Effector memory CD8-positive, alpha-beta T cell (primary cell): ENCODE data around the gene ARFGAP3.

ENCODE experiments used
- ATAC-seq: fragments of 150-1000 bp; cut with Tn5 transposase; replicated peaks from 2 replicates; pipeline ENCODE4 v1.10.0; 2021; ENCODE audit warnings: mild to moderate bottlenecking, moderate library complexity
- DNase-seq, 3 experiments: peaks; one replicate each; pipeline ENCODE4 v3.0.0; 2021
- H3K27ac Mint-ChIP-seq, 2 donors: one replicate each; pipeline ENCODE4 v1.8.0; 2022; ENCODE audit warnings: mild to moderate bottlenecking in 2 of 2, mixed read lengths in 2 of 2, moderate library complexity in 2 of 2
- H3K27me3 Mint-ChIP-seq, 2 donors: one replicate each; pipeline ENCODE4 v1.8.0; 2022; ENCODE audit warnings: mixed read lengths in 2 of 2
- H3K36me3 Mint-ChIP-seq: one replicate; pipeline ENCODE4 v1.8.0; 2022; ENCODE audit warnings: mild to moderate bottlenecking, moderate library complexity, mixed read lengths; ENCODE audit not compliant: insufficient read depth
- H3K4me1 Mint-ChIP-seq, 2 donors: one replicate each; pipeline ENCODE4 v1.8.0; 2022; ENCODE audit warnings: low read depth in 2 of 2, mixed read lengths in 2 of 2
- H3K4me3 Mint-ChIP-seq, 2 donors: one replicate each; pipeline ENCODE4 v1.8.0; 2022; ENCODE audit warnings: mild to moderate bottlenecking in 2 of 2, mixed read lengths in 2 of 2, moderate library complexity in 2 of 2
- H3K9me3 Mint-ChIP-seq, 2 donors: one replicate each; pipeline ENCODE4 v1.8.0; 2022; ENCODE audit warnings: mixed read lengths in 2 of 2

The ARFGAP3 gene

DNA sequence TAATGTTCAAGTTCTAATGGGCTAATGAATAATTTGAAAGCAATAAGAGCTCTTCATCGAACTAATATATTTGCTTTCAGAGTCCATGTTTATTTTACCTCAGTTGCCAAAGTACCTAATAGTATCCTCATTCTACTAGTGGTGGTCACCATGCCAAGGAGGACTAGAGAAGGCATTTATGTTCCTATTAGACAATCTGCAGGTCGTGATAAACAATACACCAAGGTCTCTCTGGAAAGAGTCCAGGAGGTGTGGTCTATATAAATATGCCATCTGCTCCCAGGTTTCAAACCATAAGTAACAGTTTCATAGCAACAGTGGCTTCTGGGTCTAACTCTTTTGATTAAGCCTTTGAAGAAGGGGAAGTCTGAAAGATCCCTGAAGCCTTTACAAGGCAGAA is 42.9 kb downstream of the ARFGAP3 start:
- ATAC-seq (no peak), DNase-seq (no peak)
- H3K27me3 Mint-ChIP-seq = no peaks in the 10 kb centered on the region
- no peaks in the 10 kb centered on the region for H3K4me1 Mint-ChIP-seq
- H3K4me3 Mint-ChIP-seq = no peak overlapping the region
- H3K9me3 Mint-ChIP-seq = no peaks in the 10 kb centered on the region
- H3K36me3 Mint-ChIP-seq = peaks cover 66% of the 10 kb centered on the region
- peak overlapping the region in 1 of 2 donors; percentile 10 for H3K27ac Mint-ChIP-seq

DNA sequence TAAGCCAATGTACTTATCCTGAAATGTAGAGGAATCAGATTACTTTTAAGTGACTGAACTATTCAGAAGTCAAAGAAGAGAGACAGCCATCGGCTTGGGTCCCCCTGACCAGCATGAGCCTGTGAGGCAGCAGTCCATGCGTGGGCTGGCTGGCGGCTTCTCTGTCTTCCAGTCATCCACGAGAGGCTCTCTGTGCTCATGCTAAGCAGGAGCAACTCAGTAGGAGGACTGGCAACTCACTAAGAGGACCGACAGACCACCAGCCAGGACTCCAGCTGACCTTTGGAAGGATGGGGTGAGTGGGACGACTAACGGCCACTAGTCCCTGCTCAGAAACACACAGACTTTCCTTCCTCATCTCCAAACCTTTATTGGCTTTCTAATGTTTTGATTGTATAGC is 43.6 kb downstream of the ARFGAP3 start:
- peaks cover 73% of the 10 kb centered on the region for H3K36me3 Mint-ChIP-seq
- no peak for ATAC-seq
- H3K9me3 Mint-ChIP-seq = no peaks in the 10 kb centered on the region
- no peak overlapping the region for H3K4me3 Mint-ChIP-seq
- H3K27me3 Mint-ChIP-seq = no peaks in the 10 kb centered on the region
- H3K4me1 Mint-ChIP-seq = no peaks in the 10 kb centered on the region
- H3K27ac Mint-ChIP-seq = peak overlapping the region in 1 of 2 donors; percentile 44
- no peak for DNase-seq

- Mint-ChIP-seq H3K4me3 (no peak overlapping the region), H3K36me3 (peaks cover 78% of the 10 kb centered on the region), H3K27ac (no peak overlapping the region), H3K9me3 (no peaks in the 10 kb centered on the region), H3K27me3 (no peaks in the 10 kb centered on the region), H3K4me1 (no peaks in the 10 kb centered on the region)
- ATAC-seq = no peak
- no peak for DNase-seq
These were observed 45.6 kb downstream of the ARFGAP3 start for GRCh38 chr22:42811459-42811858.

DNA sequence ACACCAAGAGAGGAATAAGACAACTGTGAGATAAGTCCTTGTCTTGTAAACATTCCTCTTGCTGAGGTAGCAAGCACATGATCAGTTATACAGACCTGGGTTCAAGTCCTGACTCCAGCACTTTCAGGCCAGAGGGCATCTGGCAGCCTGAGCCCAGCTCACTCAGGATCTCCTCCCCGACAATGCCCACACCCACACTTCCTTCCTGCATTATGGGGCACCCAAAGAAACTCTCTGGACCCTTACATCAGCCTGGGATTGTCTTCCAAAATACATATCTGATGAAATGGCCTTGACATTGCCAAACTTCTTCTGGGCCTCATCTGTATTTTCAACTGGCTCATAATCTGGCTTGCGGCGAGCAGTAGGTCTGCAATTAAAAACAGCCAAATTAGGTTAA is 48.6 kb downstream of the ARFGAP3 start:
- Mint-ChIP-seq H3K9me3 (no peaks in the 10 kb centered on the region), H3K4me3 (no peak overlapping the region), H3K27me3 (no peaks in the 10 kb centered on the region), H3K36me3 (peaks cover 86% of the 10 kb centered on the region), H3K27ac (no peak overlapping the region), H3K4me1 (no peaks in the 10 kb centered on the region)
- ATAC-seq (no peak), DNase-seq (no peak)

GRCh38 chr22:42807185-42807584 is 49.9 kb downstream of the ARFGAP3 start:
- ATAC-seq = no peak
- DNase-seq = no peak
- H3K4me3 Mint-ChIP-seq = no peak overlapping the region
- H3K9me3 Mint-ChIP-seq = no peaks in the 10 kb centered on the region
- H3K27me3 Mint-ChIP-seq = no peaks in the 10 kb centered on the region
- peaks cover 91% of the 10 kb centered on the region for H3K36me3 Mint-ChIP-seq
- H3K27ac Mint-ChIP-seq = peak overlapping the region in 1 of 2 donors; percentile 23
- H3K4me1 Mint-ChIP-seq = no peaks in the 10 kb centered on the region

- Mint-ChIP-seq H3K27ac (peak overlapping the region in 1 of 2 donors; percentile 69), H3K4me1 (no peaks in the 10 kb centered on the region), H3K27me3 (no peaks in the 10 kb centered on the region), H3K9me3 (no peaks in the 10 kb centered on the region), H3K4me3 (no peak overlapping the region), H3K36me3 (peaks cover 94% of the 10 kb centered on the region)
- ATAC-seq = no peak
- no peak for DNase-seq
These were observed 50.9 kb downstream of the ARFGAP3 start for GRCh38 chr22:42805998-42806830.

DNA sequence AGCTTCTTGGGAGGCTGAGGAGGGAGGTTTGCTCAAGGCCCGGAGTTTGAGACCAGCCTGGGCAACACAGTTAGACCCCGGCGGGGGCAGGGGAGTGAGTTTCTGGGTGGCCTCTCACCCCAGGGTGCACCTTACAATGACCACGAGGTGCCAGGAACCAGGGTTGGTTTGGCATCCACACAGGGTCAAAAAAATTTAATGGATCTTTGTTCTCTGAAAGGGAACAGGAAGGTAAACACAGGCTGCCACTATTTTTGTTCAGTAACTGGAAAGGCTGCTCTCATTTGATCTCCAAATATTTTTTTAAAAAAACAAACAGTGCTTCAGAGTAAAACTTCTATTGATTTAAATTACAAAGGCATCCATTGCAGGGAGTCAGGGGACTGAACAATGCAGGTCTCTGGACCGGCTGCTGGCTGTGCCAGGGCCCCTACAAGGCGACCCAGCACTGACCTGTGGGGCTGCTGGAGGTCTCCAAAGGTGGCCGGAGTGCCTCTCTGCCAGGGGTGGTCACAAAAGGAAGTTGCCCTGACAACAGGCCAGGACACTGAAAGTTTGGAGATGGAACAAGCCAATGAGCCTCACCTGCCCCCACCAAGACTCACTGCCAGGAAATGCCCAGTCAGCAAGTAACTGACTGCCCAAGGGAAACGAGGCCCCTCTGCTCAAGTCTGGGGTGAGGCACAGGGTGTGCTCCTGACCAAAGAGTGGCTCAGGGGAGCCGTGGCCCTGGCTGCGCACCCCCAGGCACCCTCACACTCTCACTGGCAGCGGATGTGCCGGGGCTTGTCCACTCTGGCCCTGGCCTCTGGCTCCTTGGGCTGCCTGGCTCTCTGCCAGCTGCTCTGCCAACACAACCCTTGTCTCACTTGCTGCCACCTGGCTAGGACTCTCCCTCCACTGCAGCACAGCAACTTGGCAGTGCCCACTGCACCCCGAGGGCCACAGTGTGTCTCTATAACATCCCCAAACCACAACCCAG is 51.8 kb downstream of the ARFGAP3 start:
- Mint-ChIP-seq H3K27me3 (no peaks in the 10 kb centered on the region), H3K9me3 (no peaks in the 10 kb centered on the region), H3K27ac (peak overlapping the region; percentile 38 to 69), H3K36me3 (peaks cover 85% of the 10 kb centered on the region), H3K4me1 (peaks cover 0 to 2% of the 10 kb centered on the region in 2 donors), H3K4me3 (no peak overlapping the region)
- DNase-seq (no peak), ATAC-seq (no peak)

DNA sequence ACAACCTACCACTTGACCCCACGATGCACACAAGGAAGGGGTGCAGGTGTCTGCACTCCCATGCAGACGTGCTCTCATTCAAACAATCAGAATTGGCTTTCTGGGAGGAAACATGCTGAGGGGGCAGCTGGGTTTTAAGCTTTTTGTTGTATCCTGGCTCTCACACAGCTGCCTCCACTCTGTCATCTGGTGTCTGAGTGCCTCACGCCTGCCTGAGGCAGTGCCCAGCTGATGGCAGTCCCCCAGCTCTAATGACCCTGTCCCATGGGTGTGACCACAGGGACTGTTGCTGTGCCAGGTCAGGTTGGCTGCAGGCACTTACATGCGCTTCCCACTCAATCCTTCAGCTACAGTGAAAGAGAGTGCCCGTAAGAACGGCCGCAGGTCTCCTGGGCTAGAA is 53.7 kb downstream of the ARFGAP3 start:
- peaks cover 71% of the 10 kb centered on the region for H3K36me3 Mint-ChIP-seq
- no peaks in the 10 kb centered on the region for H3K9me3 Mint-ChIP-seq
- no peak overlapping the region for H3K4me3 Mint-ChIP-seq
- DNase-seq (no peak), ATAC-seq (no peak)
- H3K27me3 Mint-ChIP-seq = no peaks in the 10 kb centered on the region
- H3K27ac Mint-ChIP-seq = no peak overlapping the region
- peaks cover 2 to 3% of the 10 kb centered on the region in 2 donors for H3K4me1 Mint-ChIP-seq

DNA sequence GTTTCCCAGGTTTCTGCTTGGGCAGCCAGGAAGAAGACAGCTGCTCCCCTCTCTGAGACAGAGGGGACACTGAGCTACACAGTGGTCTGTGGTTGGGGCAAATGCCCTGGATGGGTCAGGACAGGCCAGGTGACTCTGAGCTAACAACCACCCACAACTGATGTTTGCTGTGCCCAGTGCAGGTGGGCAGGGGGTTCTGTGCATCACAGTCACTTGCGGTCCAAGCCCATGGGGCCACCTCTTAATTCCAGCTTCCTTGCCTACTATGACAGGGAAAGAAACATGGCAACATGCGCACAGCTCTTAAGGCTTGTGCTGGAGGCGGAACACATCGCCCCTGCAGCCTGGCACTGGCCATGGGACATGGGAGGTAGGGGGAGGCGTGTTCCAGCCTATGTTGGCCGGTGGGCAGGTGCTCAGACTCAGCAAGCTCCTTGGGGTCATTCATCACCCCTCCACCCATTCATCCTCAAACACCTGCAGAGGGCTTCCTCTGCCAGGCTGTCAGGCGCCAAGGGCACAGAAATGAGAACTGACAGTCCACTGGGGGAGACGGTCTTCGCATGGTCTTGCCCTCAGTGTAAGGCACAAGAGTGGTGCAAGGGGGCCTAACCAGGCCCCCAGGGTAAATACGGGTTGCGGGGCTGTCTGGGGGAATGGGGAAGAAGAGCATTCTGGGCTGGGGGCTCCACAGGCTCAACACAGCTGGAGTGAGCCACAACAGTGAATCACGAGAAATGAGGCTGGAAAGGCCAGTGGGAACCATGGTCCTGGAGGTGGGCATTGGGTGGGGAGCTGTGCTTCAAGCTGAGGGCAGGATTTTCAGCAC is 55.6 kb downstream of the ARFGAP3 start:
- Mint-ChIP-seq H3K9me3 (no peaks in the 10 kb centered on the region), H3K36me3 (peaks cover 71% of the 10 kb centered on the region), H3K27ac (peak overlapping the region; percentile 76), H3K4me3 (no peak overlapping the region), H3K4me1 (peaks cover 3 to 6% of the 10 kb centered on the region in 2 donors), H3K27me3 (no peaks in the 10 kb centered on the region)
- ATAC-seq = no peak
- DNase-seq = no peak

DNA sequence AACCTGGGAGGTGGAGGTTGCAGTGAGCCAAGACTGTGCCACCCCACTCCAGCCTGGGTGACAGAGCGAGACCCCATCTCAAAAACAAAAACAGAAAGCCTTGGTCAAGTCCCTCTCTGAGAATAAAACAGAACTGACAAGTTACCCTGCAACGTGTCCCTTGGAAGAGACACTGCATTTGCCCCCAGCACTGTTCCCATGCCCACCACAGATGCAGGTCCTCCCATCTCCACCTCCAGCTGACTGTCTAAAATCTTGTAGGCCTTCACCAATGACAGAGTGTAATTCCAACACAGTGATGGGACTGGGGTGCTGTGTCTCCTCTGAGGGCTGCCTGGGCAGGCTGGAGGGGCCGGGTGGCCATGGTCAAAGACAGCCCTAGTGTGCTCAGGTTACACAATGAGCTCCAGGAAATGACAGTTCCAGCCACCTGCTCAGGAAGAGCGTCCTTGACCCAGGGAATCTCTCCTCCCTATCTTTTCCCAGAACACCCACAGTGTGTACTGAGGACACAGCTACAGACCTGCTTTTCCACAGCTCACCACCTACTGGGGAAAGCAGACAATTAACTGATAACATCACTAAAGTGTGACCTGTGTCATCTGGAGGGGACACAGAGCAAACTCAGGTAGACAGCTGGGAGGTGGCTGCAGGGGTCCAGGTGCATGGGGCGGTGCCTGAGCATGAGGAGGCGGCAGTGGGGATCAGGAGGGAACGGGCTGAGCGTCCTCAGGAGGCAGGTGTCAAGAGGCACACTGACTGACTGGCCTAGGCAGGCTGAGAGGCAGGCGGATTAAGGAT is 56.4 kb downstream of the ARFGAP3 start:
- ATAC-seq (no peak), DNase-seq (no peak)
- no peak overlapping the region for H3K4me3 Mint-ChIP-seq
- H3K4me1 Mint-ChIP-seq = peaks cover 3 to 6% of the 10 kb centered on the region in 2 donors
- no peaks in the 10 kb centered on the region for H3K9me3 Mint-ChIP-seq
- H3K27ac Mint-ChIP-seq = peak overlapping the region; percentile 76 to 78
- H3K27me3 Mint-ChIP-seq = no peaks in the 10 kb centered on the region
- peaks cover 64% of the 10 kb centered on the region for H3K36me3 Mint-ChIP-seq

- ATAC-seq = peak; percentile 70
- Mint-ChIP-seq H3K36me3 (peaks cover 65% of the 10 kb centered on the region), H3K27me3 (no peaks in the 10 kb centered on the region), H3K4me3 (no peak overlapping the region), H3K27ac (peak overlapping the region; percentile 76 to 78), H3K4me1 (peaks cover 3 to 8% of the 10 kb centered on the region in 2 donors), H3K9me3 (no peaks in the 10 kb centered on the region)
- DNase-seq = no peak
These were observed 57.3 kb downstream of the ARFGAP3 start for GRCh38 chr22:42799461-42800405.

DNA sequence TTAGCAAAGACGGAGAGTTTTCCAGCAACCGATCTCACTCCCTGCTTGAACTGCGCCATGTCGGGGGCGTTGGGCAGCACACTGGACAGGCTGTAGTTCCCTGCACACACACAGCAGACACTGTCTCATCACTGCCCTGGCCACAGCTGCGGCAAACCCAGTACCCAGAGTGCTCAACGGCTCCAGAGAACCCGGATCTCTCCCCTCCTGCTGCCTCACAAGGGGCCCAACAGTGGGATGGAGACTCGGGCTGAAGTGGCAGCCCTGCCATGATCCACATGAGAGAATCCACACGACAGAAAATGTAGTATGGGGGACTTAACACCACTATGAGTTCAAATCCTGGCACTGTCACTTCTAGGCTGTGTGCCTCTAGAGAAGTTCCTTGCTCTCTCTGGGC is 58.0 kb downstream of the ARFGAP3 start:
- H3K4me1 Mint-ChIP-seq = peaks cover 3 to 8% of the 10 kb centered on the region in 2 donors
- peaks cover 61% of the 10 kb centered on the region for H3K36me3 Mint-ChIP-seq
- H3K4me3 Mint-ChIP-seq = no peak overlapping the region
- no peak for ATAC-seq
- H3K9me3 Mint-ChIP-seq = no peaks in the 10 kb centered on the region
- no peaks in the 10 kb centered on the region for H3K27me3 Mint-ChIP-seq
- H3K27ac Mint-ChIP-seq = peak overlapping the region; percentile 76 to 78
- DNase-seq = no peak
